GM21529 (cell line): ENCODE measurements around the gene CLEC7A.

Source experiments
- ATAC-seq: cut with Tn5 transposase; IDR thresholded peaks from one replicate; pipeline ENCODE4 v1.9.1; 2021; ENCODE audit not compliant: unreplicated experiment

The CLEC7A gene

GRCh38 chr12:10130042-10130441, at the start of gene CLEC7A:
Gene CLEC7A, minus strand, starts transcription at chr12:10130199. Its CDS starts 117 bp downstream, at chr12:10130082.
- ATAC-seq, result peak; percentile 94

DNA sequence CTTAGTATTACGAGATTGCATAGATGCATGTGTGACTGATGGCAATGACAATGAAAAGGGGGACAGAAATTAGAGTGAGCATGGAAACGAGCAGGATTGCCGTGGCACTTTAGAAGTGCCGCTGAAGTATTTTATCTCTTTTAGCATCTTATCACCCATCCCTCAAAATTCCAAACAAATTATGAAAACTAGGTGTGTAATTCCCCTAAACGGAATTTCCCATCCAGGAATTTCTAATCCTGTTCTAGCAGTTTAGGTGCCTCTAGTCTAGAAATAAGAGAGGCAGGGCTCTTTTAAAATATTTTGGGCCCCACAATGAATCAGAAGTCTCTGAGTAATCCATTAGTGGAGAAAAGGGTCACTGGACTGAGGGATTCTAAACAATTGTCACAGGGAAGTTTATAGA, 49.8 kb upstream of the CLEC7A start:
- no peak for ATAC-seq

DNA sequence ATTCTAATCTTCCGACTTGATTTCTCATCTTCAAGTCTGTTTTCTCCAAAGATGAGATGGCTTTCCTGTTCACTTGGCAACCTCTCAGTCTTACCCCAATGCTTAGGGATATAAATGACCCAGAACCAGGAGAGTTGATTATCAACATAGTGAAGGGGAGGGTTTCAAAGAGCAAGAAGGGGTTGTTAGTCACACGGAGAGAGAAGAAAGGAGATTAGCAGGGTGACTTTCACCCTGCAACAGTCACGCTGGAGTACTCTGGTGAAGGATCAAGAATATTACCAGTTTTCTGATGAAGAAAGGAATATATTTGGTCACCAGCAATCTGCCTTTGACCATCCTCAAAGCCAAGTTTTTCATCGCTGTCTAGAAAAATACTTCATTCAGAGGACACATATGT, 48.8 kb upstream of the CLEC7A start, which contains the start of gene TMEM52B:
TMEM52B (plus strand) TSS at position 212 of the 400 bp plus-strand sequence. CDS start 543 bp downstream, outside the sequence.
- ATAC-seq, result no peak

DNA sequence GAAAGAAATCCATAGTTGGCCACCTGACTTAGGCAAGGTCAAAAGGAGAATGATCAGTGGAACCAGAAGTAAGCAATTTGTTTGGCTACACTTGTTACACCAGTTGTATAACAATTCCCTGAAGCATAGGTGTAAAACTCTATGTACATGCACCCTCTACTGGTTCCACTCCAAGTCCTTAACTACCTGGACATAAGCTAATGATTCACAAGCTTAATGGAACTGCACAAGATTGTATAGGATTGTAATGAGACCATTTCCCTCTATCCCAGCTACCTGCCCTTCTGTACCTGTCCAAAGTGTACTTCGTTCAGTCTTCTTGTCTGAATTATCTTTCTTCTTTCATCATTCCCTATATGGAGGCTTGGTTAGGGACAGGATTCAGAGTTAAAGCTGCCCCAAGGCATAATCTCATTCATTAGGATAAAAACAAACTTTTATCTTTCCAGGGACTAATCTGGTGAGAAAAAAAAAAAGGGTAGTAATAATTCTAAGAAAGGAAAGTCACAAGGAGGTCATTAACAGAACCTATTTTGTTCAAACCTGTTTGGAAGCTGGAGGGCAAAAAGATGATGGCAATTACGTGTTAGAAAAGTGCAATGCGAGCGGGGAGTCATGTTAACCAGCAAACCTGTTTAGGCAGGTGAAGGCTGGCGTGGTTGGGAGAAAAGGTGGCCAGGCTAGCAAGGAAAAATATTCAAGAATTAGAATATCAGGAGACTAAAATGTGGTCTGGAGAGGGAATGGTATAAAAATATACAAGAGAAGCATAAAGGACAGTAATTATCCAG, 46.0 kb upstream of the CLEC7A start:
- ATAC-seq, result no peak

DNA sequence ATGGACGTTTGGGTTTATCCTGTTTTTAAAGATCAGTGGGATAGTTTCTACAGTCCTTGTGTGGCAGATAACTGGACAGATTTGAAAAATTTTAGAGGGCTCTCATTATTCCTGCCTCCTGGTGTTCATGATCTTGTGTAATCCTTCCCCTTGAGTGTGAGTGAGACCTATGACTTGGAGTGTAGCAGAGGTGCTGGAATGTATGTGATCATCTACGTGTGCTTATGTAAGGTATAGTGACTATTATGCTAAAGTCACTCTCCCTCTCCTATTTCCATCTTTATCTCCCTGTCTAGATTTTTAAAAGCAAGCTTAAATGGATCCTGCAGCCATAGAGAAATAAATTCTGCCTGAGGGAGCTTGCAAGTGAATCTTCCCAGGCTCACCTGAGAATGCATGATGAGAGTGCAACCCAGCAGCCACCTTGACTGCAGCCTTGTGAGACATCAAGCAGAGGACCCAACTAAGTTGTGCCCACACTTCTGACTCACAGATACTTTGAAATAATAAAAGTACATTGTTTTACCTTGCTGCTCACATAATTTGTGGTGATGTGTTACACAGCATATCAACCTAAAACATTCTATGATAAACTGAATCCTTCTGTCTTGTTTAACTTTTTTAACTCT, 45.1 kb upstream of the CLEC7A start:
- no peak for ATAC-seq

DNA sequence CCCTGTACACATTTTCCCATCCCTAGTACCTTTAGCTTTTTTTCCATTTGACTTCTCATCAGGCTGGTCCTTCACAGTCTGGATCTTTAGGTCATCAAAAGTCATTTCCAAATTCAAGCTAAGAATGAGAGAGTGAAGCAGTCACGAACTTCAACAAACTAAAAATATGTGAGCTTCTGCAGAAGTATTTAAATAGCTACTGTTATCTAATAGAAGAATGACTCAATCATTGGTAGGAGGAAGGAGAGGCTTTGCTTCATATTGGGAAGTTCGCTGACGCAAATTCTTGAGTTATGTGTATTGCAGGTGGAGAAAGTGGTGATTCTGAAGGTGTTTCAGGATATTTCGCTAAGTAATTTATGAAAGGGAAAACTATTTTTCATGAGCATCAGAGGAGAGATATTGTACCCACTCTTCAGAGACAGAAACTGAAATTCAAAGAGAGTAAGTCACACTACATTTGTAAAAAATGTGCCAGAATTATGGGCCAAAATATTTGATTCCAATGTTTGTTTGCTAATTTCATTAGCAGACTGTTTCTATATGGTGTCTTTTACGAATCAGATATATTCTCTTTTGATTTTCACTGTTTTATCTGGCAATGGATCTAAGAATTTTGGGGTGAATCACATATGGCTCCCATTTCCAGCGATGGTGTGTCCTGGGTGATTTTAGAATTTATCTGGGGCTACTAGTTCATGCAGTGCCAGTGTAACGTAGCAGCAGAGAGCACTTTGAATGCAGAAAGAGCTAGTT, 42.2 kb upstream of the CLEC7A start, which contains the start of gene OLR1:
OLR1 (minus strand) TSS at position 160 of the 756 bp plus-strand sequence; CDS start at position 105, 55 bp downstream.
- no peak for ATAC-seq

DNA sequence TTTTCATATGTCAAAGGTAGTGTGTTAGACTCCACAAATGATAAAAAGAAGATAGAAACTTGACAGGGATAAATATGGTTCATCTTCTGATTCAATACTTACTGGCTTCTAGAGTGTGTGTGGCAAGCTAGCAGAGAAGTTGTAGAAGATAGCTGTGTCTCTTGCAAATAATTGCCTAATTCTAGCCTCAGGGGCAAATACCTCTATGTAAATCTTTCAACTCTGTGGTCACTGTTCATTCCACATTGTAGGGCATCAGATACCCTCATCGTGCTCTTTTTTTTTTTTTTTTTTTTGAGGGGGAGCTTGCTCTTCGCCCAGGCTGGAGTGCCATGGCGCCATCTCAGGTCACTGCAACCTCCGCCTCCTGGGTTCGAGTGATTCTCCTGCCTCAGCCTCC, 40.2 kb upstream of the CLEC7A start:
- no peak for ATAC-seq

DNA sequence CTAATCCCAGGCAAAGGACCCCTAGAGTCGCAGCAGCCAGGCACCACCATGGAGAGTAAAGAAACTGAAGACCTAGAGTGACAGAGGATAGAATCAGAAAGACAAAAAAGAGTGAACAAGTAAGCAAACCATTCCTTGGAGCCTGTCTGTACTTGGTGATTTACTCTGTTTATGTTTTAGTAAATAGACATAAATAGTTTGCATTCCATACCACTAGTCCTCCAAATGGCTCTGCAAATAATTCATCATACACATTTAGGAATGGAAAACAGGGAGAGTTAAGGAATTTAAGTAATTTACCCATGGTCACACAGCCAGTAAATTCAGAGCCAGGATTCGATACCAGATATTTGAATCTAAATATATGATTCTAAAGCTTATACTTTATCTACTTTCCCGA, 39.1 kb upstream of the CLEC7A start:
- no peak for ATAC-seq

GRCh38 chr12:10167599-10167998, 37.6 kb upstream of the CLEC7A start:
- ATAC-seq, result no peak

DNA sequence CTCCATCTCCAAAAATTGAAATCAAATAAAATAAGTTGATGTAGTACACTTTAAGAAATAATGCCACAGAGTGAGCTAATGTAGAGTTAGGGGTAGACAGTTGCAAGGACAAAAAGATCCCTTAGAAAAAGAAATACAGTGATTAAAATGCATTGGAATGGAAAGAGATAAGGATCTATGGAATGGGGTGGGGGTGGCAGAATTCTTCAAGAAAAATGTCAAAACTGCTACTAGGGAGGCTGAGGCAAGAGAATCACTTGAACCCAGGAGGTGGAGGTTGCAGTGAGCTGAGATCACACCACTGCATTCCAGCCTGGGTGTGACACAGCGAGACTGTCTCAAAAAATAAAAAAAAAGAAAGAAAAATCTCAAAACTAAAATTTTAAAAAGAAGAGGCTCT, 35.4 kb upstream of the CLEC7A start:
- ATAC-seq, result no peak

- no peak for ATAC-seq
Measured at GRCh38 chr12:10163084-10163483, 33.1 kb upstream of the CLEC7A start.

- ATAC-seq, result no peak
Measured at GRCh38 chr12:10160617-10161385, 30.8 kb upstream of the CLEC7A start.

DNA sequence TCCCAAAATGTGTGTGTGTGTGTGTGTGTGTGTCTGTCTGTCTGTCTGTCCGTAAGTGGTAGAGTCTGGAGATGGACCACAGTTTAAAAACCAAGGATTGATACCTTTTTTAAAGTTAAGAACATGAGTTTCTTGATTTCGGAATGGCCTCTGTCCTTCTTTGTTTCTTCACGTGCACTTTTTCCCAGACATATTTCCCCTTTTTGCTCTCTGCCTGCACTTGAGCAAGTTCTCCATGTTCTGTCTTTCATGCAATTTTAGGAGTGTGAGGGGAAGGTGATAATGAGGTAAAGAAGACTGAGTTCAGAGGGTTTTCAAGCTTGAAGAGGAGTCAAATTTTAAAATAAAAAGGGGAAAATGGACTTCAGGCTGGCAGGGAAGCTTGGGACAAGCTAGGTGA, 29.3 kb upstream of the CLEC7A start:
- ATAC-seq, result no peak

GRCh38 chr12:10158406-10158805, 28.4 kb upstream of the CLEC7A start:
- no peak for ATAC-seq

GRCh38 chr12:10155966-10156365, 26.0 kb upstream of the CLEC7A start:
- no peak for ATAC-seq

GRCh38 chr12:10154145-10154496, 24.1 kb upstream of the CLEC7A start:
- no peak for ATAC-seq

- ATAC-seq, result peak; percentile 62
Measured at GRCh38 chr12:10153271-10154144, 23.5 kb upstream of the CLEC7A start.

- no peak for ATAC-seq
Measured at GRCh38 chr12:10151621-10152020, 21.6 kb upstream of the CLEC7A start.

DNA sequence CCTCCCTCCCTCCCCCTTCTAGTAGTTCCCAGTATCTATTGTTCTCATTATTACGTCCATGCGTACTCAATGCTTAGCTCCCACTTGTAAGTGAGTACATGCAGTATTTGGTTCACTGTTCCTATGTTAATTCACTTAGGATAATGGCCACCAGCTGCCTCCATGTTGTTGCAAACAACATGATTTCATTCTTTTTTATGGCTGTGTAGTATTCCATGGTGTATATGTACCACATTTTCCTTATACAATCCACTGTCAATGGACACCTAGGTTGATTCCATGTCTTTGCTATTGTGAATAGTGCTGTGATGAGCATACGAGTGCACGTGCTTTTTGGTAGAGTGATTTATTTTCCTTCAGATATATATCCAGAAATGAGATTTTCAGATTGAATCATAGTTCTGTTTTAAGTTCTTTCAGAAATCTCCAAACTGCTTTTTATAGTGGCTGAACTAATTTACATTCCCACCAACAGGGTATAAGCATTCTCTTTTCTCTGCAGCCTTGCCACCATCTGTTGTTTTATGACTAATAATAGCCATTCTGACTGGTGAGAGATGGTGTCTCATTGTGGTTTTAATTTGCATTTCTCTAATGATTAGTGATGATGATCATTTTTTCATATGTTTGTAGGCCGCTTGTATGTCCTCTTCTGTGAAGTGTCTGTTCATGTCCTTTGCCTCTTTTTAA, 17.9 kb upstream of the CLEC7A start:
- ATAC-seq, result peak; percentile 72
